Endothelial cell (in vitro differentiated cells): ENCODE results near the gene CAMTA1. TPM values are rescaled to one million over a fixed set of nuclear protein-coding genes. Genes with fewer than 3 reads are reported as not detected.

Experiments
- DNase-seq: peaks from one replicate; pipeline ENCODE4 v3.0.0; 2021; ENCODE audit warnings: low spot score
- H3K27ac Mint-ChIP-seq: one replicate; pipeline ENCODE4 v1.8.0; 2021; ENCODE audit warnings: mixed read lengths, inconsistent platforms; ENCODE audit not compliant: unreplicated experiment
- H3K27me3 Mint-ChIP-seq: one replicate; pipeline ENCODE4 v1.8.0; 2021; ENCODE audit warnings: mild to moderate bottlenecking, moderate library complexity, mixed read lengths, inconsistent platforms; ENCODE audit not compliant: unreplicated experiment
- H3K36me3 Mint-ChIP-seq: one replicate; pipeline ENCODE4 v1.8.0; 2021; ENCODE audit warnings: mild to moderate bottlenecking, low read depth, mixed read lengths, inconsistent platforms; ENCODE audit not compliant: unreplicated experiment
- H3K4me1 Mint-ChIP-seq: one replicate; pipeline ENCODE4 v1.8.0; 2021; ENCODE audit warnings: mild to moderate bottlenecking, mixed read lengths, inconsistent platforms; ENCODE audit not compliant: unreplicated experiment
- H3K4me3 Mint-ChIP-seq: one replicate; pipeline ENCODE4 v1.8.0; 2021; ENCODE audit warnings: mild to moderate bottlenecking, mixed read lengths, inconsistent platforms; ENCODE audit not compliant: unreplicated experiment
- H3K9me3 Mint-ChIP-seq: one replicate; pipeline ENCODE4 v1.8.0; 2021; ENCODE audit warnings: mixed read lengths, inconsistent platforms; ENCODE audit not compliant: unreplicated experiment
- total RNA-seq: library from RNA; stranded (reverse); fragmentation: NEBNext Ultra II Directional; extraction: Animal tissue kit (Norgen Biotek cat#: 25700); gene quantifications from one replicate; pipeline ENCODE4 v1.2.1, GENCODE V29; 2021; ENCODE audit not compliant: unreplicated experiment
- TF ChIP-seq, protein P1 (sequence below): fragments of 200-600 bp; sonication (generic); IDR thresholded peaks from one replicate; pipeline ENCODE4 v1.5.0; 2021; ENCODE audit warnings: antibody characterized with exemption; ENCODE audit not compliant: unreplicated experiment

CAMTA1 gene
- total RNA-seq, 1 donor from 2014 or later = 87.3 TPM

DNA sequence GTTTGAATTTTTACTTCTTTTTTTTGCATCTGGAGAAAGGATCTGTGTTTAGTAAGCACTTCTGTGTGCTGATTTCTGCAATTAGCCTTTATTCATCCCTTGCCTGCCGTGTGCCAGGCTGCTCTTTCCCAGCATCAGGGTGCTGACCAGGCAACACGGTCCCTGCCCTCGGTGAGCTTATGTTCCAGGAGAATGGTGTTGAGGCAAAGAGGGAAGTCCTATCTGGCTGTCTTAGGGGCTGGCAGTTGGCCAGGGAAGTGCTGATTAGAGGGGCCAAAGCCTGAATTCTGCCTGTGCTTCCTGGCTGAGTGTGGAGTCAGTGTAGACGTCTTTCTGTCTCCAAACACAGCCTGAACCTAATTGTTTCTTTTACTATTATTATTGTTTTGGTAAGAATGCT lies 187.1 kb downstream of the CAMTA1 start:
- Mint-ChIP-seq H3K27me3 (peaks cover 1% of the 10 kb centered on the region), H3K27ac (peak overlapping the region; percentile 37), H3K4me3 (no peak overlapping the region), H3K4me1 (peaks cover 3% of the 10 kb centered on the region), H3K36me3 (no peaks in the 10 kb centered on the region), H3K9me3 (no peaks in the 10 kb centered on the region)
- no peak for DNase-seq
- TF ChIP-seq, protein P1, sequence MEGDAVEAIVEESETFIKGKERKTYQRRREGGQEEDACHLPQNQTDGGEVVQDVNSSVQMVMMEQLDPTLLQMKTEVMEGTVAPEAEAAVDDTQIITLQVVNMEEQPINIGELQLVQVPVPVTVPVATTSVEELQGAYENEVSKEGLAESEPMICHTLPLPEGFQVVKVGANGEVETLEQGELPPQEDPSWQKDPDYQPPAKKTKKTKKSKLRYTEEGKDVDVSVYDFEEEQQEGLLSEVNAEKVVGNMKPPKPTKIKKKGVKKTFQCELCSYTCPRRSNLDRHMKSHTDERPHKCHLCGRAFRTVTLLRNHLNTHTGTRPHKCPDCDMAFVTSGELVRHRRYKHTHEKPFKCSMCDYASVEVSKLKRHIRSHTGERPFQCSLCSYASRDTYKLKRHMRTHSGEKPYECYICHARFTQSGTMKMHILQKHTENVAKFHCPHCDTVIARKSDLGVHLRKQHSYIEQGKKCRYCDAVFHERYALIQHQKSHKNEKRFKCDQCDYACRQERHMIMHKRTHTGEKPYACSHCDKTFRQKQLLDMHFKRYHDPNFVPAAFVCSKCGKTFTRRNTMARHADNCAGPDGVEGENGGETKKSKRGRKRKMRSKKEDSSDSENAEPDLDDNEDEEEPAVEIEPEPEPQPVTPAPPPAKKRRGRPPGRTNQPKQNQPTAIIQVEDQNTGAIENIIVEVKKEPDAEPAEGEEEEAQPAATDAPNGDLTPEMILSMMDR = no peak

DNA sequence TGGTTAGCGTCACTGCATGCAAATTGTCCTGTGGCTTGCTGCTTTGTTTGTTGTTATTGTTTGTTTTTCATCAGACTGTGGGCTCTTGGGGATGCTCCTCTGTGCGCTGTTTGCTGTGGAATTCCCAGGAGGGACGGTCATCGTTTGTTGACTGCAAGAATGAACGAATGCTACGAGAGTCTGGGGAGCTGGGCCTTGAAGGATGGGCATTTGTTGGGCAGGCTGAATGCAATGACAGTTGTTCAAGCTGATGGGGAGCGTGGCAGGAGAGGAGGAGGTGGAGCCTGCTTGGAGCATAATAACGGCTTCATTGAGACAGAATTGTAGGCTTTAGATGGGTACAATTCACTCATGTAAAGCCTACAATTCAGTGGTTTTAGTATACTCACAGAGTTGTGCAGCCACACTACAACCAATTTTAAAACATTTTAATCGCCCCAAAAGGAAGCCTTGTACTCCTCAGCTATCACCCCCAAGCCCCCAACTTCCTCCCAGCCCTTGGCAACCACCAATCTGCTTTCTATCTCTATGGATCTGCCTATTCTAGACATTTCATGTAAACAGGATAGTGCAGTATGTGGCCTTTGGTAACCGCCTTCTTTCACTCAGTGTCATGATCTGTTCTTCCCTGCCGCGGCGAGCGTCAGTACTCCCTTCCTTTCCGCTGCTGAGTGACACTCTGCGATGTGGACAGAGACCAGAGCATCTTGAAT lies 190.2 kb downstream of the CAMTA1 start:
- Mint-ChIP-seq H3K27ac (peak overlapping the region; percentile 15), H3K4me3 (no peak overlapping the region), H3K4me1 (no peaks in the 10 kb centered on the region), H3K27me3 (peaks cover 1% of the 10 kb centered on the region), H3K9me3 (no peaks in the 10 kb centered on the region), H3K36me3 (no peaks in the 10 kb centered on the region)
- DNase-seq = no peak
- TF ChIP-seq, protein P1 = no peak

DNA sequence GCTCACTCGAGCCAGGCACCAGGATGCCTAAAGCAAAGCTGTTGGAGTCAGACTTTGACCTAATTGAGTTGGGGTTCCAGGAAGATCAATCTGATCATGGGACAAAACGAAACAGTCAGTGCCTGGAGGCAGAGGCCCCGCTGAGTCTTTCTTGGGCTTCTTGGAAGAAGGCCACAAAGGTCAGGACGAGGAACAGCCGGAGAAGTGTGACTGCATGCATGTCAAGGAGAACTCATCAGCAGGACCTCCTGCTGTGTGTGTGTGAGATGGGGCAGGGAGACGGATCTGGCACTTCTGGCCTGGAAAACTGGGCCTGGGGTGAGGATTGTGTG lies 190.8 kb downstream of the CAMTA1 start:
- Mint-ChIP-seq H3K27me3 (peaks cover 1% of the 10 kb centered on the region), H3K4me1 (no peaks in the 10 kb centered on the region), H3K4me3 (no peak overlapping the region), H3K27ac (no peak overlapping the region), H3K36me3 (no peaks in the 10 kb centered on the region), H3K9me3 (no peaks in the 10 kb centered on the region)
- DNase-seq = no peak
- TF ChIP-seq, protein P1 = no peak

DNA sequence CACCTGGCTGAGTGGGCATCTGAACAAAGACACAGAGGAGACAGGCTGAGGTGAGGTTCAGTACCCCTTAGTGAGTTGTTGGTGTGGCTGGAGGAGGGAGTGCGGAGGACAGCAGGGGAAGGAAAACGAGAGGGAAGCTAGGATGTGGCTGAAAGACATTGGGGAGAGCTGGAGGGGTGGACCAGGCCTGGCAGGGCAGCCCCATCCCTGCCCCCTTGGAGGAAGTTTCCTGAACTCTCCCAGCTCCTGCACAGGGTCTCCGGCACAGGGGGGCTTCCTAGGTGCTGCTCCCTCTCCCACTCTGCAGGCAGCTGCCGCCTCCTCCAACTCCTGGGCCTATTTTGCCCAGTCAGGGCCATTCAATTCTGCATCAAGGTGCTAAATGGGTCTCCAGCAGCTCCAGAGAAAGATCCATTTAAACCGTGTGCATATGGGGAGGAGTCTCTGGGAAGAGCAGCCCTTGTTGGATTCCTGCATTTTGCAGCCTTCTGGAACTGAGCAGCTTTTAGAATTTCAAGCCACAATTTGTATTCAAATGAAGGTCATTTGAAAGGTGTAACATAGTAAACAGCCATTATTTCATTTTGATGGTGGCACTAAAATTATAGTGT lies 193.9 kb downstream of the CAMTA1 start:
- no peak for DNase-seq
- TF ChIP-seq, protein P1 = no peak
- no peaks in the 10 kb centered on the region for H3K9me3 Mint-ChIP-seq
- no peak overlapping the region for H3K4me3 Mint-ChIP-seq
- no peaks in the 10 kb centered on the region for H3K4me1 Mint-ChIP-seq
- no peak overlapping the region for H3K27ac Mint-ChIP-seq
- H3K27me3 Mint-ChIP-seq = no peaks in the 10 kb centered on the region
- no peaks in the 10 kb centered on the region for H3K36me3 Mint-ChIP-seq

DNA sequence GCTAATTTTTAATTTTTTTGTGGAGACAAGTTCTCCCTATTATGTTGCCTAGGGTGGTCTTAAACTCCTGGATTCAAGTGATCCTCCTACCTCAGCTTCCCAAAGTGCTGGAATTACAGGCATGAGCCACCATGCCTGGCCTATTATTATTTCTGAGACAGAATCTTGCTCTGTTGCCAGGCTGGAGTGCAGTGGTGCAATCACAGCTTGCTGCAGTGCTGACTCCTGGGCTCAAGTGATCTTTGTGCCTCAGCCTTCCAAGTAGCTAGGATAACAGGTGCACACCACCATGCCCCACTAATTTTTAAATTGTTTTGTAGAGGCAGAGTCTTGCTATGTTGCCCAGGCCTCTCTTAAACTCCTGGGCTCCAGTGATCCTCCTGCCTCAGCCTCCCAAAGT lies 196.3 kb downstream of the CAMTA1 start:
- Mint-ChIP-seq H3K9me3 (no peaks in the 10 kb centered on the region), H3K27ac (no peak overlapping the region), H3K27me3 (no peaks in the 10 kb centered on the region), H3K36me3 (no peaks in the 10 kb centered on the region), H3K4me1 (no peaks in the 10 kb centered on the region), H3K4me3 (no peak overlapping the region)
- DNase-seq = no peak
- TF ChIP-seq, protein P1 = no peak
